UCSD-AML1 (cell line): ENCODE results near the gene TRAF7.
A peak's percentile ranks its signal among the peaks of the same experiment; 100 is the strongest.
"Not testable (repeated sequence)": the region's sequence is repeated elsewhere in the genome, so short reads cannot be mapped to it uniquely, and the experiment has no call there.

Experiments
- DNase-seq: peaks from one replicate; lab custom pipeline; 2025; ENCODE audit not compliant: unreplicated experiment; lab: John Stamatoyannopoulos, UW

TRAF7 gene

GRCh38 chr16:2121853-2122252 is 33.7 kb upstream of the TRAF7 start:
- no peak for DNase-seq

GRCh38 chr16:2122429-2122828 is 33.2 kb upstream of the TRAF7 start:
- DNase-seq = no peak

DNA sequence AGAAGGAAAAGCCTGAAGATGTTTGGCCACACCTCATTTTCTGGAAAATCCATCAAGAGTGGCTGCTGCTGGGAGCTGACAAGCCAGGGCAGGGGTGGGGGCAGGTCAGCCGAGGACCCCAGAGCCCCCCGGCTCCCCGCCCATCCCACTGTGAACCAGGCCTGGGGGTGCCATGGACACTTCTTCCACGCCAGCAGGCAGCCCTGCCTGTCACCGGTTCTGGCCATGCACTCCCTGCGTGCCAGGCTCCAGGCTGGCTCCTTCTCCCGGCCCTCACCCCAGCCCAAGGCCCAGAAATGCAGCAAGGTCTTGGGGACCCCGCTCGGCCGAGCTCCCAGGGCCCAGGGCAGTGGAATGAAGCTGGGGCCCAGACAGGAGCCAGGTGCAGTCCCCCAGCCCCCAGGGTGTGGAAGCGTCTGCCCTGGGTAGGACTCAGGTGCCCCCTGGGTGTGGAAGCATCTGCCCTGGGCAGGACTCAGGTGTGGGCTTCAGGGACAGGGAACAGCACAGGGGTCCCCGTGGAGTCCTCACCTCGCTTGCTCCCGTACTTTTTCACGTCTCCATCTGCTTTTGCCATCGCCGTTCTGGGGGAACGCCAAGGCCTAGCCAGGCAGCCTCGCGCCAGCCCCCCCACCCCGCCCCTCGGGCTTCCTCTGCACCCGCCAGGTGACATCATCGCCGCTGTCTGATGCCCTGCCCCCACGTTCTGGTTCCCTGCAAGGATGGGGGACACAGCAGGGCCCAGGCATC is 32.5 kb upstream of the TRAF7 start:
- not testable (repeated sequence) for DNase-seq

- not testable (repeated sequence) for DNase-seq
Measured at GRCh38 chr16:2123706-2124376, 31.7 kb upstream of the TRAF7 start.

- DNase-seq = not testable (repeated sequence)
Measured at GRCh38 chr16:2124377-2124693, 31.2 kb upstream of the TRAF7 start.

DNA sequence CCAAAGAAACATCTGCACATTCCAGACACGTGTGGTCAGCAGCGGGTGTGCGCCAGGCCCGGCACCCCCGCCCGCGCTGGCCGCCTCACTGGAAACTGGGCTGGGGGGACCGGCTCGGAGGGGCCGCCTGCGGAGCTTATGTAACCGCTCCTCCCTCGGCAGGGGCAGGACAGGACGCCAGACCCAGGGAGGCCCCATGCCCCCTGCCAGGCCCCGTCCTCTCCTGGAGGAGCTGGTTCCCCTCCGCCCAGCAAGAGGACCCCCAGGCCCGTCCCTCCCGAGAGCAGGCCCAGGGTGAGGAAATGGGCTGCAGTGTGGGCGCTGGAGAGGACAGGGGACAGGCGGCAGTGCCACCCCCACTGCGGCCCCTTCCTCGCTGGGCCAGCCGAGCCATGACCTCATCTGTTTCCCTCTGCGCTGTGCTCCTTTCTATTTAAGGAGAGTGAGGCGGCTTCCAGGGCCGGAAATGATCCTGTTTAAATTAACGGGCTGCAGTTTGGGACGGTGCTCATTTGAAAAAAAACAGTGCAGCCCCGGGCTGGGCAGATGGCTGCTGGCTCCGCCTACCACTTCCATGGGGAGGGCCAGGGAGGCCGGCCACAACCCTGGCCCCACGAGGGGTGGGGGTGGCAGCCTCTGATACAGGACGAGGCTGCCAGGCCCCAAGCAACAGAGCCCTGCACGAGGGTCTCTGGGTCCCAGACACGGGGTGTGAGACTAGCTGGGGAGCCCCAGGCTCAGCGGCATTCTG is 30.7 kb upstream of the TRAF7 start:
- peak; percentile 59 for DNase-seq

DNA sequence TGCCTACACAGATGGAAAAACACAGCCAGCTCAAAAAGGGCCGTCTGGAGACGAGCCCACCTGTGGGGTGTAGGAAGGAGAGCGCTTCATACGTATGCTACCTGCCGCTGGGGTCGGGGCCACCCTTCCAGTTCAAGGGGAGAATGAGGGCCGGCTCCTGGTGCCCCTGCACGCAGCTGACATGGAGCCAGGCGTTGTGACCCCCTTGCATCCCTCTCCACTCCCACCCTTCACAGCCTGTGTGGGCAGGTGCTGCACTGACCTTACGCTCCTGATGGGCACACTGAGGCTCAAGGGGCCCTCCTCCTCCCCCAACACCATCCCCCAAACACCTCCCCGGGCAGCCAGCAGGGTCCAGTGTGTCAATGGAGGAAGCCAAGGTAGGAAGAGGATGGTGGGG is 30.0 kb upstream of the TRAF7 start:
- DNase-seq = not testable (repeated sequence)

- not testable (repeated sequence) for DNase-seq
Measured at GRCh38 chr16:2126161-2126743, 29.3 kb upstream of the TRAF7 start.

GRCh38 chr16:2126928-2127556 is 28.5 kb upstream of the TRAF7 start:
- DNase-seq = not testable (repeated sequence)

DNA sequence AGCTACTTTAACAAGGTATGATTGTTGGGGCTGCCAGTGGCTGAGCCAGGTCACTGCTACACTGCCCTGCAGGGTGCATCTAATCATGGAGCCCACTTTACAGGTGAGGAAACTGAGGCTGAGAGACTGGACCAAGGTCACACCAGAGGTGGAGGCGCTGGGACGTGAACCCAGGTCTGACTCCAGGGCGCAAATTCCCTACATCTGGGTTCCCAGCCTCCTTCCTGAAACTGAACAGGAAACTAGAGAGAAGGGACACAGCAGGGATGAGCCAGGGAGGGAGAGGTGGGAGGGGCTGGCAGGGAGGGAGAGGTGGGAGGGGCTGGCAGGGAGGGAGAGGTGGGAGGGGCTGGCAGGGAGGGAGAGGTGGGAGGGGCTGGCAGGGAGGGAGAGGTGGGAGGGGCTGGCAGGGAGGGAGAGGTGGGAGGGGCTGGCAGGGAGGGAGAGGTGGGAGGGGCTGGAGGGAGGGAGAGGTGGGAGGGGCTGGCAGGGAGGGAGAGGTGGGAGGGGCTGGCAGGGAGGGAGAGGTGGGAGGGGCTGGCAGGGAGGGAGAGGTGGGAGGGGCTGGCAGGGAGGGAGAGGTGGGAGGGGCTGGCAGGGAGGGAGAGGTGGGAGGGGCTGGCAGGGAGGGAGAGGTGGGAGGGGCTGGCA is 27.8 kb upstream of the TRAF7 start:
- not testable (repeated sequence) for DNase-seq

GRCh38 chr16:2129251-2129650 is 26.3 kb upstream of the TRAF7 start:
- DNase-seq = not testable (repeated sequence)

- not testable (repeated sequence) for DNase-seq
Measured at GRCh38 chr16:2129890-2130447, 25.6 kb upstream of the TRAF7 start.

DNA sequence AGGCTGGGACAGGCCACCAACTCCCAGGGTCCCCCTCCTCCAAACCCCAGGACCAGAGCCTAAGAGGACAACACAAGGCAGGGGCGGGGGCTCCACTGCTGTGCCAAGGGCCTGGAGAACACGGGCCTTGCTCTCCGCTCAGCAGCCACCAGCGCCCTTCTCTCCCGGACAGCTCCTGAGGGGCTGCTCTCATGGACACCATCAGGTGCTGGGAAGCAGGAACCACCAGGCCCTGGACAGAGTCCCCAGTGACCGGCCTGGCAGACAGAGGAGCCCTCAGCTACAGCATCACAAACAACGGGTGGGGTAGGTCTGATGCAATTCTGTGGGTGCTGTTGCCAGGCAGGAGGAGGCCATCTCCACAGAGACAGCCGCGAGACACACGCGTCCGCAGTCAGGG is 21.8 kb upstream of the TRAF7 start:
- DNase-seq = not testable (repeated sequence)

DNA sequence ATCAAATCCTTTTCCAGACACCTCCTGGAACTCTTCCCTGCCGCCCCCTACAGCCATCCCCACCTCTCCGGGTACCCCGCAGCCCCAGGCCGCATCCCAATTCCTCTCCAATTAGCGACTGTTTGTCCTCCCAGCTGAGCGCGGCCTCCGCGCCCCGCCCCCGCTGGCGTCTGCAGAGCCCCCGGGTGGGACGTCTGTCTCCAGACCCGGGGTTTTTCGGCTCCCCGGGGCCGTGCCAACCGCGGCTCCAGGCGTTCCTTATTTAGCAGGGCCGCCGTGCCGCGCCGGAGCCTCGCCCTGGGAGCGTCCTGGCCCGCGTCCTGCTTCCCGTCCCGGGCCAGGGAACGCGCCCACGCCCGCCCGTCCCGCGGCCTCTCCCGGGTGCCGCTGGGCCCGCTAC is 20.5 kb upstream of the TRAF7 start:
- not testable (repeated sequence) for DNase-seq

- DNase-seq = peak; percentile 92
Measured at GRCh38 chr16:2135770-2136490, 19.7 kb upstream of the TRAF7 start, which contains the start of gene PKD1. TSS of gene PKD1 (minus strand) at chr16:2135898. CDS start at chr16:2135689, 209 bp downstream.

DNA sequence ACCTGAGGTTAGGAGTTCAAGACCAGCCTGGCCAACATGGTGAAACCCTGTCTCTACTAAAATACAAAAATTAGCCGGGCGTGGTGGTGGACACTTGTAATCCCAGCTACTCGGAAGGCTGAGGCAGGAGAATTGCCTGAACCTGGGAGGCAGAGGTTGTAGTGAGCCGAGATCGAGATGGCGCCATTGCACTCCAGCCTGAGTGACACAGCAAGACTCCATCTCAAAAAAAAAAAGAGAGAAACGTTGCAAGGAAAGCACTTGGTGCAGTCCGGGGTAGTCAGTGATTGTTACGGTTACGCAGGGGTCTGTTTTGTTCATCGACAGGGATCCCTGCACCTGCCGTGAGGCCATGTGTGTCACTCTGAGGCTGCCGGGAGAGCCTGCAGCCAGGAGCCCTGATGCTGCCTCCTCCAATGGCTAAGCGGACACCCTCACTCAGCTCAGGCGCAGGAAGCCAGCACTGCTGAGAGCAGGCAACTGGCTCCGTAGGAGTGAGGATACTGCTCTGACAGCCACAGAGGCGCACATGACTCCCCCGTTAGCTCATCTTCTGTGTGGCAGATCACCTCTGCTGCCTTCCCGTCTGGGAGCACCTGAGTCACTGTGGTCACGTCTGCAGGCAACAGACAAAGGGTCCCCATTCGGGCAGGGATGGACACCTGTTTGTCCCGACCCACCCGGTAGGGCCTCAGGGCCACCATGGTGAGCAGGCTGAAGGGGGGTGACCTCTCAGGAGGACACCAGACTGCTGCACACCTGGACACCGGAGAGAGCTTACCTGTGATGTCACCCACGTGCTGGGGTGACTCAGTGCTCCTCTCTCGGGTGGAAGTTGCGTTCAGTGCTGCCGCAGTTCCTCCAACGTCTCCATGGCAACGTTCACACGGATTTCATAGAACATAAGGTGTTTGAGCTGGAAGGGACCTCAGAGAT is 12.4 kb upstream of the TRAF7 start:
- no peak for DNase-seq

DNA sequence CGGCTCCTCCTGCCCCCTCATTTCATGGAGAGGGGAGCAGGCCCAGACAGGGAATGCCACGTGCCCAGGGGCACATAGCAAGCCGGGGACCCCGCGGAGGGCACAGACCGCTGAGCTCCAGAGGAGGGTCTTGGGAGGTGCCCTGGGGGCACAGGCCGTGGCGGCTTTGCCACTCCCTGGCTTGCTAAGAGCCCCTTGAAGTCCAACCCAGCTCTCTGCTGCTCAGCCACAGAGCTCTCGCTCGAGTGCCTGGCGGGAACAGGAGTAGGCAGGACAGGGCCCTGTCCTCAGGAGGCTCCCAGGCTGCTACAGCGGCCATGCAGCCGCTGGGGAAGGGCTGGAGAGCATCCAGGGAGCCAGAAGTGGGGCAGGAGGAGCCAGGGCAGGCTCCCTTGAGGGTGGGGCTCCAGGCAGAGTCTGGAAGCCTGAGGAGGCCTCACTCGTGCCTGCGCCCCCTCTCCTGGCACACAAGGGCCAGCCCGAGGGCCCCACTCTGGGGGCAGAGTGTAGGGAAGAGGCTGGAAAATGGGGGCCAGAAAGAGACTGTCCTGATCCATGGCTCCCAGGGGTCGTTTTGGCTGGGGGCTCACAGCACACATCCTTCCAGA is 11.6 kb upstream of the TRAF7 start:
- DNase-seq = no peak

DNA sequence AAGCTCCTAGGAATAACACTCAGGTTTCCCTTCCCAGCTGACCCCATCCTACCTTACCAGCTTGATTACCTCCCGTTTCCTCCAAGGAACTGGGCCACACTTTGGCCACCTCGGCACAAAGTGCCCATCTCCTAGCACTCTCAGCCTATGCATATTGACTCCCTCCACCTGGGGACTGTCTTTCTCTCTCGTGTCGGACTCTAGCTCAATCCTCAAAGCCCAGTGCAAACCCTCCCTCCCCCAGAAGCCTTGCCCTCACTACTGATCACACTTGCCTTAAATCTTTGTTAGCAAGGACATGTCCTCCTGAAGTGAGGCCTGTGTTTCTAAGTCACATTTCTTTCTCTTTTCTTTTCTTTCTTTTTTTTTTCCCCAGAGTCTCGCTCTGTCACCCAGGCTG is 9.7 kb upstream of the TRAF7 start:
- no peak for DNase-seq
